CD4-positive, alpha-beta T cell (primary cell): ENCODE measurements around the gene MPPED1. TPM values are rescaled to one million over a fixed set of nuclear protein-coding genes. Genes with fewer than 3 reads are reported as not detected.

Experiments
- ATAC-seq: fragments of 200-7000 bp; cut with Tn5 transposase; one replicate; pipeline ENCODE4 v1.10.0; 2022; ENCODE audit warnings: mild to moderate bottlenecking; ENCODE audit not compliant: poor library complexity
- CTCF ChIA-PET: fragments of 350-600 bp; sonication (Branson Sonifier 250); formaldehyde crosslinking; loops from one replicate; lab custom pipeline; 2021; ENCODE audit warnings: antibody characterized with exemption, inconsistent platforms; lab: Charles Lee
- POLR2A ChIA-PET: fragments of 350-600 bp; sonication (Branson Sonifier 250); formaldehyde crosslinking; loops from one replicate; lab custom pipeline; 2021; ENCODE audit warnings: antibody characterized with exemption, inconsistent platforms; lab: Charles Lee
- DNase-seq, 14 experiments: peaks; one replicate each; pipeline ENCODE4 v3.0.0-alpha.2; 2013 to 2020; ENCODE audit warnings: mixed read lengths in 2 of 14
- H3K27ac ChIP-seq, 2 donors: one replicate each; pipeline versions ENCODE4 v1.5.1 to v1.7.0; 2013; ENCODE audit warnings: low read length in 2 of 2, low read depth in 1 of 2, mild to moderate bottlenecking in 1 of 2
- H3K27me3 ChIP-seq, 2 experiments: 1 replicate in 1 of 2; 2 replicates in 1 of 2; pipeline versions ENCODE4 v1.6.1 to v1.7.0; 2013; ENCODE audit warnings: low read length in 2 of 2, control low read depth in 1 of 2, mild to moderate bottlenecking in 1 of 2, moderate library complexity in 1 of 2; ENCODE audit not compliant: insufficient read depth in 2 of 2, control insufficient read depth in 1 of 2
- H3K36me3 ChIP-seq: one replicate; pipeline ENCODE4 v1.6.1; 2013; ENCODE audit warnings: low read length, control low read depth; ENCODE audit not compliant: insufficient read depth
- H3K4me1 ChIP-seq: one replicate; pipeline ENCODE4 v1.6.1; 2013; ENCODE audit warnings: low read length, control low read depth; ENCODE audit not compliant: insufficient read depth
- H3K4me3 ChIP-seq: one replicate; pipeline ENCODE4 v1.5.1; 2013; ENCODE audit warnings: mild to moderate bottlenecking, low read length, moderate library complexity
- H3K9me3 ChIP-seq, 2 experiments: 1 replicate in 1 of 2; 2 replicates in 1 of 2; pipeline versions ENCODE4 v1.6.1 to v1.7.0; 2013; ENCODE audit warnings: low read length in 2 of 2, mild to moderate bottlenecking in 2 of 2, control low read depth in 1 of 2, moderate library complexity in 1 of 2; ENCODE audit not compliant: control insufficient read depth in 1 of 2, insufficient read depth in 1 of 2
- H3K27ac Mint-ChIP-seq: one replicate; pipeline ENCODE4 v1.8.0; 2020; ENCODE audit warnings: mixed read lengths
- H3K27me3 Mint-ChIP-seq: one replicate; pipeline ENCODE4 v1.8.0; 2021; ENCODE audit warnings: mixed read lengths
- H3K36me3 Mint-ChIP-seq: one replicate; pipeline ENCODE4 v1.8.0; 2021; ENCODE audit warnings: low read depth, mixed read lengths
- H3K4me1 Mint-ChIP-seq: one replicate; pipeline ENCODE4 v1.8.0; 2021; ENCODE audit warnings: low read depth, mixed read lengths
- H3K4me3 Mint-ChIP-seq: one replicate; pipeline ENCODE4 v1.8.0; 2020; ENCODE audit warnings: mild to moderate bottlenecking, mixed read lengths
- H3K9me3 Mint-ChIP-seq: one replicate; pipeline ENCODE4 v1.8.0; 2020; ENCODE audit warnings: mixed read lengths
- CTCF ChIP-seq: fragments of 200-600 bp; IDR thresholded peaks from one replicate; pipeline ENCODE4 v1.8.0; 2022; ENCODE audit warnings: antibody characterized with exemption, mild to moderate bottlenecking
- intact Hi-C, 2 experiments: fragments of 100-400 bp; cut with DNase I in 1 of 2; cut with micrococcal nuclease in 1 of 2; formaldehyde crosslinking; loops; one replicate each; pipeline versions ENCODE4 v1.15.1 to v1.9.0; 2023 to 2025; cut with DNase I, micrococcal nuclease
- total RNA-seq, 174 experiments: library from RNA in 2 of 174; stranded (reverse) in 2 of 174; gene quantifications; one replicate each; pipeline ENCODE4 v1.2.3 and lab custom pipeline; 2021 to 2026

The MPPED1 gene
- total RNA-seq, 2 experiments from 2014 or later = not detected

GRCh38 chr22:43407591-43407990, 4.2 kb upstream of the MPPED1 start:
- Mint-ChIP-seq H3K36me3 (no peaks in the 10 kb centered on the region), H3K27me3 (peaks cover 32% of the 10 kb centered on the region), H3K4me1 (no peaks in the 10 kb centered on the region), H3K9me3 (no peaks in the 10 kb centered on the region), H3K4me3 (no peak overlapping the region), H3K27ac (no peak overlapping the region)
- Histone ChIP-seq H3K9me3 (no peaks in the 10 kb centered on the region), H3K4me1 (no peaks in the 10 kb centered on the region), H3K27me3 (peaks cover 14 to 17% of the 10 kb centered on the region in 2 experiments), H3K27ac (no peak overlapping the region), H3K4me3 (no peak overlapping the region), H3K36me3 (no peaks in the 10 kb centered on the region)
- ChIA-PET CTCF (no interaction called here), POLR2A (no interaction called here)
- TF ChIP-seq CTCF = no peak
- DNase-seq (no peak), ATAC-seq (no peak)
- intact Hi-C loops = no loop called here

- Mint-ChIP-seq H3K27me3 (peaks cover 36% of the 10 kb centered on the region), H3K4me1 (no peaks in the 10 kb centered on the region), H3K4me3 (no peak overlapping the region), H3K36me3 (no peaks in the 10 kb centered on the region), H3K27ac (no peak overlapping the region), H3K9me3 (no peaks in the 10 kb centered on the region)
- Histone ChIP-seq H3K27me3 (peaks cover 18 to 21% of the 10 kb centered on the region in 2 experiments), H3K27ac (no peak overlapping the region), H3K36me3 (no peaks in the 10 kb centered on the region), H3K4me1 (no peaks in the 10 kb centered on the region), H3K4me3 (no peak overlapping the region), H3K9me3 (no peaks in the 10 kb centered on the region)
- TF ChIP-seq CTCF = no peak
- DNase-seq = no peak
- POLR2A ChIA-PET = no interaction called here
- CTCF ChIA-PET = no interaction called here
- no peak for ATAC-seq
- intact Hi-C loops = no loop called here
These were observed 3.8 kb upstream of the MPPED1 start for GRCh38 chr22:43408009-43408408.

GRCh38 chr22:43409046-43409445, 2.8 kb upstream of the MPPED1 start:
- no peaks in the 10 kb centered on the region for H3K36me3 Mint-ChIP-seq
- ChIA-PET POLR2A (no interaction called here), CTCF (no interaction called here)
- ATAC-seq (no peak), DNase-seq (no peak)
- H3K27ac ChIP-seq = no peak overlapping the region
- intact Hi-C loops = no loop called here
- H3K9me3 Mint-ChIP-seq = no peaks in the 10 kb centered on the region
- no peaks in the 10 kb centered on the region for H3K36me3 ChIP-seq
- no peaks in the 10 kb centered on the region for H3K4me1 ChIP-seq
- no peaks in the 10 kb centered on the region for H3K4me1 Mint-ChIP-seq
- no peak overlapping the region for H3K4me3 ChIP-seq
- H3K4me3 Mint-ChIP-seq = no peak overlapping the region
- H3K27me3 Mint-ChIP-seq = peaks cover 46% of the 10 kb centered on the region
- H3K9me3 ChIP-seq = no peaks in the 10 kb centered on the region
- no peak overlapping the region for H3K27ac Mint-ChIP-seq
- peaks cover 25 to 30% of the 10 kb centered on the region in 2 experiments for H3K27me3 ChIP-seq
- no peak for TF ChIP-seq CTCF
